GM23338 (cell line): ENCODE measurements around the gene CCDC137. TPM values are rescaled to one million over a fixed set of nuclear protein-coding genes. Genes with fewer than 3 reads are reported as not detected.

ENCODE experiments used
- ATAC-seq: fragments of 200-7000 bp; cut with Tn5 transposase; 3 replicates; pipeline ENCODE4 v1.9.1; 2020
- DNase-seq: peaks from one replicate; pipeline ENCODE4 v3.0.0-alpha.2; 2015; ENCODE audit warnings: low spot score
- H2AFZ ChIP-seq: fragments of 200-600 bp; sonication (generic); 2 replicates; pipeline ENCODE4 v1.8.0; 2016; ENCODE audit warnings: antibody characterized with exemption, mild to moderate bottlenecking, moderate library complexity
- H3F3A ChIP-seq: fragments of 200-600 bp; sonication (generic); replicated peaks from 2 replicates; pipeline ENCODE4 v1.8.0; 2017; ENCODE audit warnings: antibody characterized with exemption, mixed run types, low read depth
- H3K27ac ChIP-seq: fragments of 200-600 bp; sonication (generic); 2 replicates; pipeline ENCODE4 v1.6.1; 2016; ENCODE audit warnings: low read depth
- H3K27me3 ChIP-seq: fragments of 200-600 bp; sonication (generic); 2 replicates; pipeline ENCODE4 v1.8.0; 2016; ENCODE audit warnings: mild to moderate bottlenecking, mixed run types, moderate library complexity; ENCODE audit not compliant: insufficient read depth
- H3K36me3 ChIP-seq: fragments of 200-600 bp; sonication (generic); 2 replicates; pipeline ENCODE4 v1.8.0; 2016; ENCODE audit warnings: mild to moderate bottlenecking; ENCODE audit not compliant: insufficient read depth
- H3K4me1 ChIP-seq: fragments of 200-600 bp; sonication (generic); 2 replicates; pipeline ENCODE4 v1.8.0; 2016; ENCODE audit warnings: mild to moderate bottlenecking, moderate library complexity; ENCODE audit not compliant: insufficient read depth
- H3K4me2 ChIP-seq: fragments of 200-600 bp; sonication (generic); 2 replicates; pipeline ENCODE4 v1.7.1; 2017; ENCODE audit warnings: mixed run types
- H3K4me3 ChIP-seq: fragments of 200-600 bp; sonication (generic); 2 replicates; pipeline ENCODE4 v1.6.1; 2016; ENCODE audit warnings: mixed run types
- H3K79me2 ChIP-seq: fragments of 200-600 bp; sonication (generic); replicated peaks from 2 replicates; pipeline ENCODE4 v1.8.0; 2017; ENCODE audit warnings: mild to moderate bottlenecking; ENCODE audit not compliant: insufficient read depth
- H3K9me2 ChIP-seq: fragments of 200-600 bp; sonication (generic); 2 replicates; pipeline ENCODE4 v1.8.0; 2017; ENCODE audit not compliant: insufficient read depth
- H4K20me1 ChIP-seq: fragments of 200-600 bp; sonication (generic); replicated peaks from 2 replicates; pipeline ENCODE4 v1.8.0; 2017; ENCODE audit warnings: mild to moderate bottlenecking; ENCODE audit not compliant: insufficient read depth
- H3K27ac Mint-ChIP-seq: 2 replicates; pipeline ENCODE4 v1.8.0; 2020; ENCODE audit warnings: inconsistent platforms, mild to moderate bottlenecking, moderate library complexity, mixed read lengths
- H3K27me3 Mint-ChIP-seq: 3 replicates; pipeline ENCODE4 v1.8.0; 2022; ENCODE audit warnings: low read depth, mild to moderate bottlenecking, moderate library complexity, mixed read lengths, inconsistent platforms; ENCODE audit not compliant: insufficient read depth, poor library complexity
- H3K36me3 Mint-ChIP-seq: 3 replicates; pipeline ENCODE4 v1.8.0; 2021; ENCODE audit warnings: low read depth, mild to moderate bottlenecking, inconsistent platforms, moderate library complexity, mixed read lengths
- H3K4me1 Mint-ChIP-seq: 3 replicates; pipeline ENCODE4 v1.8.0; 2020; ENCODE audit warnings: mild to moderate bottlenecking, inconsistent platforms, mixed read lengths
- H3K4me3 Mint-ChIP-seq: 3 replicates; pipeline ENCODE4 v1.8.0; 2021; ENCODE audit warnings: moderate library complexity, mild to moderate bottlenecking, inconsistent platforms, mixed read lengths
- H3K9me3 Mint-ChIP-seq: 3 replicates; pipeline ENCODE4 v1.8.0; 2020; ENCODE audit warnings: moderate library complexity, mild to moderate bottlenecking, inconsistent platforms, mixed read lengths
- CREB1 ChIP-seq: fragments of 250-450 bp; sonication (Bioruptor Pico); IDR thresholded peaks from 2 replicates; pipeline ENCODE4 v1.5.0; 2020; ENCODE audit warnings: low read depth, mild to moderate bottlenecking, moderate library complexity
- CTCF ChIP-seq, 2 experiments: fragments of 200-600 bp in 1 of 2; sonication (generic) in 1 of 2; conservative IDR thresholded peaks; 2 replicates each; pipeline versions ENCODE4 v1.5.1 to v1.6.1; 2016 to 2017; ENCODE audit warnings: antibody characterized with exemption in 2 of 2, low read depth in 2 of 2, mild to moderate bottlenecking in 2 of 2, moderate library complexity in 1 of 2
- ETS1 ChIP-seq: IDR thresholded peaks from 2 replicates; pipeline ENCODE4 v1.6.1; 2016; ENCODE audit warnings: antibody characterized with exemption
- EZH2phosphoT487 ChIP-seq: fragments of 200-600 bp; sonication (generic); IDR thresholded peaks from one replicate; pipeline ENCODE4 v1.8.1; 2018; ENCODE audit warnings: antibody characterized with exemption; ENCODE audit not compliant: unreplicated experiment
- JUNB ChIP-seq: IDR thresholded peaks from one replicate; pipeline ENCODE4 v1.6.1; 2016; ENCODE audit warnings: antibody characterized with exemption; ENCODE audit not compliant: unreplicated experiment
- NANOG ChIP-seq: IDR thresholded peaks from 2 replicates; pipeline ENCODE4 v1.6.1; 2016; ENCODE audit warnings: antibody characterized with exemption, borderline replicate concordance
- POLR2AphosphoS5 ChIP-seq: IDR thresholded peaks from 2 replicates; pipeline ENCODE4 v1.6.1; 2016; ENCODE audit warnings: antibody characterized with exemption, low read depth
- STAT1 ChIP-seq: IDR thresholded peaks from one replicate; pipeline ENCODE4 v1.6.1; 2016; ENCODE audit warnings: antibody characterized with exemption; ENCODE audit not compliant: unreplicated experiment
- ZNF462 ChIP-seq: fragments of 250-450 bp; sonication (Bioruptor Pico); IDR thresholded peaks from 2 replicates; pipeline ENCODE4 v1.5.0; 2020; ENCODE audit warnings: mild to moderate bottlenecking, moderate library complexity
- polyA plus RNA-seq: library from polyadenylated mRNA; unstranded; fragments of >200 nt; fragmentation: Nextera tagmentation; extraction: Ambion mirVana; gene quantifications from 2 replicates; pipeline ENCODE4 v1.2.1, GENCODE V29; 2016
- total RNA-seq: library from RNA; depleted of rRNA; stranded (reverse); fragments of >200 nt; shearing (Covaris generic); gene quantifications from 2 replicates; pipeline ENCODE4 v1.2.3, GENCODE V29; 2014

Gene CCDC137
- total and polyA plus RNA-seq, 2 experiments from 2014 or later = 26.1 to 73.4 TPM

GRCh38 chr17:81682565-81683207 lies 16.1 kb downstream of the CCDC137 start:
- Histone ChIP-seq H2AFZ (no peak overlapping the region), H3K36me3 (no peaks in the 10 kb centered on the region), H3K27ac (no peak overlapping the region), H3K9me2 (no peaks in the 10 kb centered on the region), H4K20me1 (peaks cover 8% of the 10 kb centered on the region; the same call in 1 of the 2 replicates), H3K79me2 (peaks cover 48% of the 10 kb centered on the region), H3K27me3 (no peaks in the 10 kb centered on the region), H3F3A (peaks cover 18% of the 10 kb centered on the region), H3K4me2 (peak overlapping the region; percentile 93), H3K4me1 (peaks cover 6% of the 10 kb centered on the region), H3K4me3 (peak overlapping the region; percentile 96)
- no peaks in the 10 kb centered on the region; the same call in 2 of the 3 replicates for H3K9me3 Mint-ChIP-seq
- H3K27ac Mint-ChIP-seq = peak overlapping the region; percentile 71
- peaks cover 28% of the 10 kb centered on the region for H3K36me3 Mint-ChIP-seq
- TF ChIP-seq STAT1 = no peak
- H3K27me3 Mint-ChIP-seq = peaks cover 11% of the 10 kb centered on the region
- H3K4me3 Mint-ChIP-seq = peak overlapping the region; percentile 92
- peaks cover 12% of the 10 kb centered on the region for H3K4me1 Mint-ChIP-seq
- no peak; the same call in 2 of the 3 replicates for ATAC-seq
- no peak for DNase-seq

- Histone ChIP-seq H3K27ac (no peak overlapping the region), H3K9me2 (no peaks in the 10 kb centered on the region), H3K36me3 (no peaks in the 10 kb centered on the region), H3F3A (peaks cover 18% of the 10 kb centered on the region), H2AFZ (0 out of 2 replicates have a peak overlapping the region, but pooled peaks have one; percentile 69), H3K4me2 (peak overlapping the region; percentile 93), H3K27me3 (no peaks in the 10 kb centered on the region), H3K79me2 (peaks cover 48% of the 10 kb centered on the region), H4K20me1 (peaks cover 8% of the 10 kb centered on the region; the same call in 1 of the 2 replicates), H3K4me1 (peaks cover 6% of the 10 kb centered on the region), H3K4me3 (peak overlapping the region; percentile 96)
- Mint-ChIP-seq H3K27me3 (peaks cover 11% of the 10 kb centered on the region), H3K36me3 (peaks cover 29% of the 10 kb centered on the region), H3K27ac (peak overlapping the region; percentile 71), H3K4me3 (peak overlapping the region; percentile 92), H3K9me3 (no peaks in the 10 kb centered on the region; the same call in 2 of the 3 replicates), H3K4me1 (peaks cover 12% of the 10 kb centered on the region)
- DNase-seq = no peak
- ATAC-seq = peak; percentile 5
- TF ChIP-seq NANOG = no peak
- TF ChIP-seq POLR2AphosphoS5 = no peak
- TF ChIP-seq CTCF (conservative IDR thresholded peaks at IDR 0.05; ENCODE audit: low read depth in 2 of 2) = no peak
- no peak for TF ChIP-seq EZH2phosphoT487
- TF ChIP-seq STAT1 = no peak
- TF ChIP-seq ETS1 = no peak
- TF ChIP-seq ZNF462 (CRISPR knock-in tag) = no peak
- TF ChIP-seq CREB1 = no peak
- no peak for TF ChIP-seq JUNB
These were observed 16.7 kb downstream of the CCDC137 start for GRCh38 chr17:81683208-81683583.
